SU-DHL-6 (cell line): ENCODE measurements around the gene MYOG.

ENCODE experiments used
- H2AFZ ChIP-seq: fragments of 200-600 bp; sonication (generic); 2 replicates; pipeline ENCODE4 v1.6.1; 2014; ENCODE audit warnings: low read depth, mild to moderate bottlenecking, moderate library complexity, mixed read lengths, antibody characterized with exemption, low read length; ENCODE audit not compliant: severe bottlenecking
- H3F3A ChIP-seq: fragments of 200-600 bp; shearing (Covaris generic); 2 replicates; pipeline ENCODE4 v1.6.0; 2016; ENCODE audit warnings: antibody characterized with exemption, mild to moderate bottlenecking; ENCODE audit not compliant: insufficient read depth
- H3K27ac ChIP-seq: fragments of 200-600 bp; sonication (generic); 2 replicates; pipeline ENCODE4 v1.5.1; 2016; ENCODE audit warnings: low read depth, mild to moderate bottlenecking, low read length, moderate library complexity, mixed read lengths
- H3K27me3 ChIP-seq: fragments of 200-600 bp; sonication (generic), shearing (Covaris generic); 2 replicates; pipeline ENCODE4 v1.6.0; 2014; ENCODE audit warnings: mild to moderate bottlenecking, low read length
- H3K36me3 ChIP-seq: fragments of 200-600 bp; sonication (generic); 2 replicates; pipeline ENCODE4 v1.6.1; 2014; ENCODE audit warnings: mild to moderate bottlenecking, low read length, mixed read lengths
- H3K4me2 ChIP-seq: fragments of 300-600, 200-600 bp; shearing (Covaris generic), sonication (generic); 2 replicates; pipeline ENCODE4 v1.6.0; 2014; ENCODE audit warnings: low read length, low read depth, mild to moderate bottlenecking; ENCODE audit not compliant: poor library complexity, severe bottlenecking
- H3K4me3 ChIP-seq: fragments of 200-600 bp; sonication (generic); 2 replicates; pipeline ENCODE4 v1.5.1; 2014; ENCODE audit warnings: antibody characterized with exemption, low read length, mild to moderate bottlenecking, mixed read lengths; ENCODE audit not compliant: insufficient read depth, poor library complexity, severe bottlenecking
- H3K79me2 ChIP-seq: fragments of 200-600 bp; sonication (generic); 2 replicates; pipeline ENCODE4 v1.6.1; 2014; ENCODE audit warnings: mild to moderate bottlenecking, low read length, moderate library complexity; ENCODE audit not compliant: insufficient read depth
- H3K9ac ChIP-seq: fragments of 200-600 bp; sonication (generic); 2 replicates; pipeline ENCODE4 v1.7.0; 2014; ENCODE audit warnings: mild to moderate bottlenecking, low read length
- H3K9me2 ChIP-seq: fragments of 200-600 bp; sonication (generic); replicated peaks from 2 replicates; pipeline ENCODE4 v1.6.1; 2014; ENCODE audit warnings: low read length; ENCODE audit not compliant: insufficient read depth
- H3K9me3 ChIP-seq: fragments of 200-600 bp; sonication (generic); 2 replicates; pipeline ENCODE4 v1.6.1; 2014; ENCODE audit warnings: low read length, mixed read lengths; ENCODE audit not compliant: insufficient read depth
- H4K20me1 ChIP-seq: fragments of 200-600 bp; sonication (generic); 2 replicates; pipeline ENCODE4 v1.6.1; 2014; ENCODE audit warnings: low read depth, mild to moderate bottlenecking, antibody characterized with exemption, low read length, moderate library complexity, mixed read lengths
- CTCF ChIP-seq: fragments of 200-600 bp; sonication (generic); IDR thresholded peaks from one replicate; pipeline ENCODE4 v1.5.1; 2017; ENCODE audit warnings: antibody characterized with exemption, mild to moderate bottlenecking, low read length, moderate library complexity; ENCODE audit not compliant: insufficient read depth, poor library complexity, severe bottlenecking
- EZH2phosphoT487 ChIP-seq: fragments of 200-600 bp; sonication (generic), shearing (Covaris generic); conservative IDR thresholded peaks from 2 replicates; pipeline ENCODE4 v1.6.1; 2018; ENCODE audit warnings: mild to moderate bottlenecking, antibody characterized with exemption, low read length, moderate library complexity, mixed read lengths

The MYOG gene

GRCh38 chr1:203098445-203098844 lies 12.6 kb upstream of the MYOG start:
- H3K27ac ChIP-seq: no peak overlapping the region
- no peaks in the 10 kb centered on the region for H3K36me3 ChIP-seq
- no peaks in the 10 kb centered on the region for H3K79me2 ChIP-seq
- no peaks in the 10 kb centered on the region for H3K27me3 ChIP-seq
- 0 out of 2 replicates have a peak, but pooled peaks cover 8% of the 10 kb centered on the region for H3K9me3 ChIP-seq
- H3F3A ChIP-seq: no peaks in the 10 kb centered on the region
- H3K4me3 ChIP-seq: no peak overlapping the region
- TF ChIP-seq CTCF (no peak), EZH2phosphoT487 (no peak)
- no peaks in the 10 kb centered on the region for H3K9me2 ChIP-seq
- H2AFZ ChIP-seq: no peak overlapping the region
- no peak overlapping the region for H3K9ac ChIP-seq
- no peaks in the 10 kb centered on the region for H4K20me1 ChIP-seq
- no peak overlapping the region for H3K4me2 ChIP-seq

GRCh38 chr1:203097001-203097400 lies 11.2 kb upstream of the MYOG start:
- no peak for TF ChIP-seq CTCF
- no peak for TF ChIP-seq EZH2phosphoT487
- no peaks in the 10 kb centered on the region for H4K20me1 ChIP-seq
- no peaks in the 10 kb centered on the region for H3K79me2 ChIP-seq
- no peak overlapping the region for H2AFZ ChIP-seq
- no peaks in the 10 kb centered on the region for H3K27me3 ChIP-seq
- H3K9me3 ChIP-seq: 0 out of 2 replicates have a peak, but pooled peaks cover 8% of the 10 kb centered on the region
- H3K9me2 ChIP-seq: no peaks in the 10 kb centered on the region
- no peak overlapping the region for H3K9ac ChIP-seq
- H3K27ac ChIP-seq: no peak overlapping the region
- no peak overlapping the region for H3K4me2 ChIP-seq
- H3K4me3 ChIP-seq: no peak overlapping the region
- no peaks in the 10 kb centered on the region for H3K36me3 ChIP-seq
- H3F3A ChIP-seq: no peaks in the 10 kb centered on the region

GRCh38 chr1:203096566-203096965 lies 10.8 kb upstream of the MYOG start:
- no peak overlapping the region for H2AFZ ChIP-seq
- no peaks in the 10 kb centered on the region for H3K9me2 ChIP-seq
- no peak overlapping the region for H3K4me2 ChIP-seq
- H3K27me3 ChIP-seq: no peaks in the 10 kb centered on the region
- no peaks in the 10 kb centered on the region for H4K20me1 ChIP-seq
- no peak overlapping the region for H3K9ac ChIP-seq
- TF ChIP-seq CTCF (no peak), EZH2phosphoT487 (no peak)
- 0 out of 2 replicates have a peak, but pooled peaks cover 8% of the 10 kb centered on the region for H3K9me3 ChIP-seq
- H3K36me3 ChIP-seq: no peaks in the 10 kb centered on the region
- no peak overlapping the region for H3K4me3 ChIP-seq
- H3K27ac ChIP-seq: no peak overlapping the region
- no peaks in the 10 kb centered on the region for H3F3A ChIP-seq
- no peaks in the 10 kb centered on the region for H3K79me2 ChIP-seq
